ENCODE results near the gene ANKDD1B.

DNA sequence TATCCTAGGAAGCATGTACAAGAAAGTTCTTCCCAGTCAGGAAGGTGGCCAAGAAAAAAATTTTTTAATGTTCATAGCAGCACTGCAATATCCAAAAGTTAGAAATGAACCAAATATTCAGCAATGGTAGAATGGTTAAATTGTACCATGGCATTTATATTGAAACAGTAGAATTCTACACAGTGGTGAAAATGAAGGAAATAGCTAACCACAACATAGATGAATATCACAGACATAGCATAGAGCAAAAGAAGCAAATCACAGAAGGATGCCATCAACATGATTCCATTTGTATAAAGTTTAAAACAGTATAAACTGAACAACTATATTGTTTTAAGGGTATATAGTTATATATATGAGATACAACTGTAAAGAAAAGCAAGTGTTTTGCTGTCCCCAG lies 10.7 kb upstream of the ANKDD1B start:
- TF ChIP-seq, protein P1, sequence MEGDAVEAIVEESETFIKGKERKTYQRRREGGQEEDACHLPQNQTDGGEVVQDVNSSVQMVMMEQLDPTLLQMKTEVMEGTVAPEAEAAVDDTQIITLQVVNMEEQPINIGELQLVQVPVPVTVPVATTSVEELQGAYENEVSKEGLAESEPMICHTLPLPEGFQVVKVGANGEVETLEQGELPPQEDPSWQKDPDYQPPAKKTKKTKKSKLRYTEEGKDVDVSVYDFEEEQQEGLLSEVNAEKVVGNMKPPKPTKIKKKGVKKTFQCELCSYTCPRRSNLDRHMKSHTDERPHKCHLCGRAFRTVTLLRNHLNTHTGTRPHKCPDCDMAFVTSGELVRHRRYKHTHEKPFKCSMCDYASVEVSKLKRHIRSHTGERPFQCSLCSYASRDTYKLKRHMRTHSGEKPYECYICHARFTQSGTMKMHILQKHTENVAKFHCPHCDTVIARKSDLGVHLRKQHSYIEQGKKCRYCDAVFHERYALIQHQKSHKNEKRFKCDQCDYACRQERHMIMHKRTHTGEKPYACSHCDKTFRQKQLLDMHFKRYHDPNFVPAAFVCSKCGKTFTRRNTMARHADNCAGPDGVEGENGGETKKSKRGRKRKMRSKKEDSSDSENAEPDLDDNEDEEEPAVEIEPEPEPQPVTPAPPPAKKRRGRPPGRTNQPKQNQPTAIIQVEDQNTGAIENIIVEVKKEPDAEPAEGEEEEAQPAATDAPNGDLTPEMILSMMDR (IDR thresholded peaks at IDR 0.05): no peak
- TF ChIP-seq POLR2A (IDR thresholded peaks at IDR 0.05): no peak
